GM06990 (cell line): ENCODE measurements around the gene LMOD1.
A peak's percentile ranks its signal among the peaks of the same experiment; 100 is the strongest.
"Not testable (repeated sequence)": the region's sequence is repeated elsewhere in the genome, so short reads cannot be mapped to it uniquely, and the experiment has no call there.

Experiments used
- DNase-seq: peaks from one replicate; pipeline ENCODE4 v3.0.0-alpha.2; 2011; ENCODE audit not compliant: insufficient read length; ENCODE audit errors: extremely low read depth
- H3K27me3 ChIP-seq: replicated peaks from 2 replicates; pipeline ENCODE4 v1.6.0; 2011; ENCODE audit warnings: low read length; ENCODE audit not compliant: control insufficient read depth, insufficient read depth
- H3K36me3 ChIP-seq: 2 replicates; pipeline ENCODE4 v1.5.1; 2011; ENCODE audit warnings: low read length; ENCODE audit not compliant: control insufficient read depth, insufficient read depth
- H3K4me3 ChIP-seq: replicated peaks from 2 replicates; pipeline ENCODE4 v1.5.1; 2011; ENCODE audit warnings: low read depth, mild to moderate bottlenecking, control low read depth, low read length
- CTCF ChIP-seq: IDR thresholded peaks from 2 replicates; pipeline ENCODE4 v1.5.1; 2011; ENCODE audit warnings: low read length, control low read depth, mild to moderate bottlenecking, inconsistent platforms; ENCODE audit not compliant: insufficient read depth, poor library complexity, severe bottlenecking

Gene LMOD1

GRCh38 chr1:201968202-201968925, 22.0 kb upstream of the LMOD1 start:
- TF ChIP-seq CTCF, result no peak
- Histone ChIP-seq H3K36me3 (peaks cover 5% of the 10 kb centered on the region), H3K4me3 (no peak overlapping the region), H3K27me3 (no peaks in the 10 kb centered on the region)
- no peak for DNase-seq

GRCh38 chr1:201966171-201966570, 19.8 kb upstream of the LMOD1 start:
- Histone ChIP-seq H3K27me3 (no peaks in the 10 kb centered on the region), H3K36me3 (peaks cover 7% of the 10 kb centered on the region), H3K4me3 (no peak overlapping the region)
- no peak for TF ChIP-seq CTCF
- no peak for DNase-seq

- H3K36me3 ChIP-seq, result peaks cover 6% of the 10 kb centered on the region
- DNase-seq, result no peak
- H3K27me3 ChIP-seq, result no peaks in the 10 kb centered on the region
- H3K4me3 ChIP-seq, result no peak overlapping the region
- TF ChIP-seq CTCF, result no peak
These were observed 17.9 kb upstream of the LMOD1 start for GRCh38 chr1:201964261-201964660.

- H3K4me3 ChIP-seq, DNase-seq, H3K36me3 ChIP-seq, H3K27me3 ChIP-seq: not testable (repeated sequence)
These were observed 16.0 kb upstream of the LMOD1 start for GRCh38 chr1:201962382-201962781.

GRCh38 chr1:201958348-201958747, 12.0 kb upstream of the LMOD1 start:
- peaks cover 6% of the 10 kb centered on the region for H3K36me3 ChIP-seq
- no peak for DNase-seq
- H3K27me3 ChIP-seq, result no peaks in the 10 kb centered on the region
- no peak overlapping the region for H3K4me3 ChIP-seq
- TF ChIP-seq CTCF, result no peak

GRCh38 chr1:201955729-201956143, 9.4 kb upstream of the LMOD1 start:
- no peaks in the 10 kb centered on the region for H3K27me3 ChIP-seq
- DNase-seq, result no peak
- no peak for TF ChIP-seq CTCF
- peaks cover 3% of the 10 kb centered on the region for H3K36me3 ChIP-seq
- H3K4me3 ChIP-seq, result peak overlapping the region; percentile 97
